Measurements from ENCODE around the gene JHY. TPM values are rescaled to one million over a fixed set of nuclear protein-coding genes. Genes with fewer than 3 reads are reported as not detected.

JHY gene
- total and polyA plus RNA-seq, 2 of the 8 experiments (the other 6 are each of a cell fraction or from before 2014, with no cell fraction given): 0.29 to 0.91 TPM

GRCh38 chr11:122888162-122888561 lies 5.6 kb downstream of the JHY start (continued):
- TF ChIP-seq CHD7 (IDR thresholded peaks at IDR 0.05; ENCODE audit: insufficient replicate concordance, low read length) (no peak), ATF2 (IDR thresholded peaks at IDR 0.05; ENCODE audit: low read length) (no peak), HDAC2 (IDR thresholded peaks at IDR 0.05; ENCODE audit: borderline replicate concordance in 1 of 2, low read depth in 2 of 2, low read length in 2 of 2) (no peak), SP2 (IDR thresholded peaks at IDR 0.05; ENCODE audit: low read length) (no peak), KDM5A (IDR thresholded peaks at IDR 0.05; ENCODE audit: low read length) (no peak), SAP30 (IDR thresholded peaks at IDR 0.05; ENCODE audit: insufficient read depth, insufficient replicate concordance, low read length) (no peak), JUND (IDR thresholded peaks at IDR 0.05; ENCODE audit: low read length) (no peak)

Data from H1 (cell line).